Epithelial cell of prostate (primary cell): ENCODE measurements around the gene CAMSAP2.
A peak's percentile ranks its signal among the peaks of the same experiment; 100 is the strongest.
"Not testable (repeated sequence)": the region's sequence is repeated elsewhere in the genome, so short reads cannot be mapped to it uniquely, and the experiment has no call there.

Experiments
- DNase-seq: peaks from one replicate; pipeline ENCODE4 v3.0.0-alpha.2; 2011; ENCODE audit warnings: low read depth, low spot score
- H3K27ac ChIP-seq: fragments of 450-650 bp; 2 replicates; pipeline ENCODE4 v1.5.1; 2017; ENCODE audit warnings: mild to moderate bottlenecking

CAMSAP2 gene

GRCh38 chr1:200737647-200738291 lies 924 bp upstream of the CAMSAP2 start:
- no peak for DNase-seq
- H3K27ac ChIP-seq: peak overlapping the region; percentile 99

- peak overlapping the region; percentile 99 for H3K27ac ChIP-seq
- DNase-seq: peak; percentile 20
Measured at GRCh38 chr1:200738949-200739651, 407 bp downstream of the CAMSAP2 start.

- H3K27ac ChIP-seq: peak overlapping the region; percentile 99
- DNase-seq: no peak
Measured at GRCh38 chr1:200739702-200740570, 1.2 kb downstream of the CAMSAP2 start.

GRCh38 chr1:200740571-200741208 lies 2.0 kb downstream of the CAMSAP2 start:
- H3K27ac ChIP-seq: peak overlapping the region; percentile 99
- no peak for DNase-seq

- peak overlapping the region; percentile 99 for H3K27ac ChIP-seq
- DNase-seq: no peak
Measured at GRCh38 chr1:200741551-200742207, 3.0 kb downstream of the CAMSAP2 start.

GRCh38 chr1:200744143-200744542 lies 5.5 kb downstream of the CAMSAP2 start:
- DNase-seq: no peak
- peak overlapping the region; percentile 10 for H3K27ac ChIP-seq

- H3K27ac ChIP-seq: no peak overlapping the region
- DNase-seq: no peak
Measured at GRCh38 chr1:200749090-200749489, 10.4 kb downstream of the CAMSAP2 start.

GRCh38 chr1:200750749-200751148 lies 12.1 kb downstream of the CAMSAP2 start:
- peak overlapping the region; percentile 30 for H3K27ac ChIP-seq
- not testable (repeated sequence) for DNase-seq

GRCh38 chr1:200751717-200752116 lies 13.0 kb downstream of the CAMSAP2 start:
- DNase-seq: no peak
- H3K27ac ChIP-seq: peak overlapping the region; percentile 30

GRCh38 chr1:200753650-200754198 lies 15.0 kb downstream of the CAMSAP2 start:
- no peak for DNase-seq
- no peak overlapping the region for H3K27ac ChIP-seq

- H3K27ac ChIP-seq: peak overlapping the region; percentile 36
- DNase-seq: no peak
Measured at GRCh38 chr1:200755456-200755855, 16.8 kb downstream of the CAMSAP2 start.

GRCh38 chr1:200762089-200762488 lies 23.4 kb downstream of the CAMSAP2 start:
- no peak overlapping the region for H3K27ac ChIP-seq
- DNase-seq: no peak

GRCh38 chr1:200767321-200767720 lies 28.6 kb downstream of the CAMSAP2 start:
- H3K27ac ChIP-seq: no peak overlapping the region
- DNase-seq: no peak

- H3K27ac ChIP-seq: peak overlapping the region; percentile 91
- peak; percentile 33 for DNase-seq
Measured at GRCh38 chr1:200771625-200772555, 33.2 kb downstream of the CAMSAP2 start.

GRCh38 chr1:200774311-200774710 lies 35.6 kb downstream of the CAMSAP2 start:
- H3K27ac ChIP-seq: peak overlapping the region; percentile 22
- no peak for DNase-seq

- H3K27ac ChIP-seq: peak overlapping the region; percentile 22
- no peak for DNase-seq
Measured at GRCh38 chr1:200774735-200775444, 36.2 kb downstream of the CAMSAP2 start.

GRCh38 chr1:200775850-200776249 lies 37.2 kb downstream of the CAMSAP2 start:
- peak overlapping the region; percentile 22 for H3K27ac ChIP-seq
- no peak for DNase-seq

- DNase-seq: no peak
Measured at GRCh38 chr1:200776949-200777348, 38.3 kb downstream of the CAMSAP2 start.

More at GRCh38 chr1:200776949-200777348, 38.3 kb downstream of the CAMSAP2 start:
- peak overlapping the region; percentile 22 for H3K27ac ChIP-seq
